Measurements from ENCODE around the gene NUP93. TPM values are rescaled to one million over a fixed set of nuclear protein-coding genes. Genes with fewer than 3 reads are reported as not detected.

Gene NUP93
- total and polyA plus RNA-seq, 9 of the 15 experiments (the other 6 are each of a cell fraction or from before 2014, with no cell fraction given), result 92.0 to 162 (median 121) TPM

GRCh38 chr16:56848029-56848936, 118.4 kb downstream of the NUP93 start (continued):
- TF ChIP-seq MEF2D (tag; conservative IDR thresholded peaks at IDR 0.05; ENCODE audit: low read depth) (no peak), MLLT1 (IDR thresholded peaks at IDR 0.05) (no peak), ZSCAN32 (CRISPR knock-in tag; IDR thresholded peaks at IDR 0.05) (no peak), ZNF449 (CRISPR knock-in tag; IDR thresholded peaks at IDR 0.05) (no peak), ZNF239 (CRISPR knock-in tag; IDR thresholded peaks at IDR 0.05) (no peak), RCOR1 (IDR thresholded peaks at IDR 0.05; ENCODE audit: borderline replicate concordance in 1 of 2, low read depth in 2 of 2, low read length in 2 of 2) (no peak), NCOA6 (IDR thresholded peaks at IDR 0.05) (no peak), E2F3 (CRISPR knock-in tag; IDR thresholded peaks at IDR 0.05) (no peak), MAFG (tag; conservative IDR thresholded peaks at IDR 0.05) (0 out of 2 replicates have a peak, but pooled peaks have one; percentile 12), MAFF (IDR thresholded peaks at IDR 0.05; ENCODE audit: low read length) (peak; percentile 6; the same call in 1 of the 2 replicates), SRSF1 (IDR thresholded peaks at IDR 0.05; ENCODE audit: low read depth, low read length) (no peak), ZNF589 (CRISPR knock-in tag; IDR thresholded peaks at IDR 0.05; ENCODE audit: low read depth) (no peak), PTTG1 (tag; IDR thresholded peaks at IDR 0.05; ENCODE audit: low read depth) (no peak), CTCFL (IDR thresholded peaks at IDR 0.05; ENCODE audit: borderline replicate concordance, insufficient read depth, low read depth, low read length, poor library complexity, severe bottlenecking) (no peak), SAFB (IDR thresholded peaks at IDR 0.05; ENCODE audit: borderline replicate concordance, low read depth, low read length) (no peak), DDX20 (tag; IDR thresholded peaks at IDR 0.05; ENCODE audit: low read depth) (no peak), ETV1 (tag; conservative IDR thresholded peaks at IDR 0.05; ENCODE audit: low read depth) (no peak)
- TF ChIP-seq, protein P1, sequence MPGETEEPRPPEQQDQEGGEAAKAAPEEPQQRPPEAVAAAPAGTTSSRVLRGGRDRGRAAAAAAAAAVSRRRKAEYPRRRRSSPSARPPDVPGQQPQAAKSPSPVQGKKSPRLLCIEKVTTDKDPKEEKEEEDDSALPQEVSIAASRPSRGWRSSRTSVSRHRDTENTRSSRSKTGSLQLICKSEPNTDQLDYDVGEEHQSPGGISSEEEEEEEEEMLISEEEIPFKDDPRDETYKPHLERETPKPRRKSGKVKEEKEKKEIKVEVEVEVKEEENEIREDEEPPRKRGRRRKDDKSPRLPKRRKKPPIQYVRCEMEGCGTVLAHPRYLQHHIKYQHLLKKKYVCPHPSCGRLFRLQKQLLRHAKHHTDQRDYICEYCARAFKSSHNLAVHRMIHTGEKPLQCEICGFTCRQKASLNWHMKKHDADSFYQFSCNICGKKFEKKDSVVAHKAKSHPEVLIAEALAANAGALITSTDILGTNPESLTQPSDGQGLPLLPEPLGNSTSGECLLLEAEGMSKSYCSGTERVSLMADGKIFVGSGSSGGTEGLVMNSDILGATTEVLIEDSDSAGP (CRISPR knock-in tag; IDR thresholded peaks at IDR 0.05), result no peak

Measured in K562 (cell line).